HEK293 (cell line): ENCODE measurements around the gene KCTD15.

Experiments
- CTCF ChIA-PET: fragments of 350-600 bp; formaldehyde crosslinking; extraction: SDS; loops from one replicate; lab custom pipeline; 2021; ENCODE audit warnings: antibody characterized with exemption; lab: Yijun Ruan, JAX
- POLR2A ChIA-PET: fragments of 300-600 bp; formaldehyde crosslinking; extraction: SDS; loops from one replicate; lab custom pipeline; 2020; ENCODE audit warnings: antibody characterized with exemption, inconsistent platforms; lab: Yijun Ruan, JAX
- H3K27ac ChIP-seq: fragments of 200-500 bp; sonication (Bioruptor generic); 2 replicates; pipeline ENCODE4 v1.5.1; 2014; ENCODE audit warnings: low read depth, low read length, control low read depth, inconsistent platforms; ENCODE audit errors: extremely low read depth
- H3K36me3 ChIP-seq, 2 experiments: fragments of 200-500 bp in 1 of 2; sonication (Bioruptor generic) in 1 of 2; 1 replicate in 1 of 2; 2 replicates in 1 of 2; pipeline ENCODE4 v1.5.1; 2014 to 2017; ENCODE audit warnings: inconsistent platforms in 2 of 2, low read length in 2 of 2; ENCODE audit not compliant: control insufficient read depth in 2 of 2, insufficient read depth in 1 of 2
- H3K4me1 ChIP-seq: fragments of 200-500 bp; sonication (Bioruptor generic); 2 replicates; pipeline ENCODE4 v1.5.1; 2014; ENCODE audit warnings: mild to moderate bottlenecking, low read length, inconsistent platforms; ENCODE audit not compliant: control insufficient read depth, insufficient read depth
- H3K4me3 ChIP-seq: 2 replicates; pipeline ENCODE4 v1.5.1; 2011; ENCODE audit warnings: low read depth, mild to moderate bottlenecking, control low read depth, low read length, moderate library complexity
- H3K9me3 ChIP-seq: fragments of 200-500 bp; sonication (Bioruptor generic); 2 replicates; pipeline ENCODE4 v1.5.1; 2014; ENCODE audit warnings: low read depth, low read length, inconsistent platforms; ENCODE audit not compliant: control insufficient read depth, insufficient read depth
- KLF10 ChIP-seq: fragments of 450-650 bp; IDR thresholded peaks from 2 replicates; pipeline ENCODE4 v1.5.1; 2018; ENCODE audit warnings: missing biosample characterization, mild to moderate bottlenecking, missing genetic modification characterization
- KLF16 ChIP-seq: fragments of 450-650 bp; formaldehyde crosslinking; IDR thresholded peaks from 2 replicates; pipeline ENCODE4 v1.5.1; 2017; ENCODE audit warnings: missing biosample characterization, missing genetic modification characterization
- MEIS1 ChIP-seq: sonication (generic); formaldehyde crosslinking; IDR thresholded peaks from 2 replicates; pipeline ENCODE4 v1.8.1; 2022; ENCODE audit warnings: missing genetic modification reagents, mild to moderate bottlenecking, borderline replicate concordance
- PRDM1 ChIP-seq: fragments of 450-650 bp; formaldehyde crosslinking; IDR thresholded peaks from 2 replicates; pipeline ENCODE4; 2016; ENCODE audit warnings: missing biosample characterization, missing genetic modification characterization
- PRDM2 ChIP-seq: fragments of 450-650 bp; formaldehyde crosslinking; IDR thresholded peaks from 2 replicates; pipeline ENCODE4 v1.5.1; 2016; ENCODE audit warnings: missing biosample characterization, missing genetic modification characterization, borderline replicate concordance
- REST ChIP-seq: fragments of 450-650 bp; formaldehyde crosslinking; IDR thresholded peaks from 2 replicates; pipeline ENCODE4 v1.5.1; 2016; ENCODE audit warnings: missing biosample characterization, missing genetic modification characterization
- SETDB1 ChIP-seq: IDR thresholded peaks from one replicate; pipeline ENCODE4 v1.6.1; 2017; ENCODE audit warnings: mild to moderate bottlenecking, low read length, moderate library complexity, mixed read lengths; ENCODE audit not compliant: insufficient read length
- ZBTB1 ChIP-seq: fragments of 450-650 bp; formaldehyde crosslinking; IDR thresholded peaks from 2 replicates; pipeline ENCODE4 v1.5.1; 2016; ENCODE audit warnings: missing biosample characterization, missing genetic modification characterization
- ZBTB17 ChIP-seq: fragments of 450-650 bp; formaldehyde crosslinking; IDR thresholded peaks from 2 replicates; pipeline ENCODE4 v1.5.1; 2016; ENCODE audit warnings: missing biosample characterization, missing genetic modification characterization
- ZNF132 ChIP-seq: fragments of 450-650 bp; formaldehyde crosslinking; IDR thresholded peaks from 2 replicates; pipeline ENCODE4 v1.5.1; 2017; ENCODE audit warnings: missing biosample characterization, missing genetic modification characterization, borderline replicate concordance
- ZNF155 ChIP-seq: fragments of 450-650 bp; formaldehyde crosslinking; IDR thresholded peaks from 2 replicates; pipeline ENCODE4 v1.5.1; 2016; ENCODE audit warnings: missing biosample characterization, missing genetic modification characterization
- ZNF211 ChIP-seq: fragments of 450-650 bp; formaldehyde crosslinking; IDR thresholded peaks from 2 replicates; pipeline ENCODE4 v1.5.1; 2016; ENCODE audit warnings: low read depth, missing biosample characterization, missing genetic modification characterization
- ZNF23 ChIP-seq: fragments of 450-650 bp; formaldehyde crosslinking; IDR thresholded peaks from 2 replicates; pipeline ENCODE4 v1.5.1; 2016; ENCODE audit warnings: missing biosample characterization, missing genetic modification characterization, borderline replicate concordance
- ZNF280D ChIP-seq: fragments of 450-650 bp; formaldehyde crosslinking; IDR thresholded peaks from 2 replicates; pipeline ENCODE4 v1.5.1; 2016; ENCODE audit warnings: missing biosample characterization, missing genetic modification characterization
- ZNF292 ChIP-seq: fragments of 450-650 bp; formaldehyde crosslinking; IDR thresholded peaks from 2 replicates; pipeline ENCODE4 v1.5.1; 2016; ENCODE audit warnings: low read depth, missing biosample characterization, missing genetic modification characterization, borderline replicate concordance
- ZNF404 ChIP-seq: fragments of 450-650 bp; formaldehyde crosslinking; IDR thresholded peaks from 2 replicates; pipeline ENCODE4 v1.5.1; 2017; ENCODE audit warnings: missing biosample characterization, missing genetic modification characterization
- ZNF473 ChIP-seq: fragments of 450-650 bp; formaldehyde crosslinking; IDR thresholded peaks from 2 replicates; pipeline ENCODE4 v1.5.1; 2017; ENCODE audit warnings: missing biosample characterization, missing genetic modification characterization
- ZNF645 ChIP-seq: fragments of 450-650 bp; formaldehyde crosslinking; IDR thresholded peaks from 2 replicates; pipeline ENCODE4; 2016; ENCODE audit warnings: missing biosample characterization, missing genetic modification characterization
- ZSCAN18 ChIP-seq: fragments of 450-650 bp; formaldehyde crosslinking; IDR thresholded peaks from 2 replicates; pipeline ENCODE4 v1.5.1; 2016; ENCODE audit warnings: missing biosample characterization, missing genetic modification characterization

Gene KCTD15

GRCh38 chr19:33811246-33811645, 14.6 kb downstream of the KCTD15 start:
- Histone ChIP-seq H3K9me3 (no peaks in the 10 kb centered on the region), H3K4me1 (peaks cover 6% of the 10 kb centered on the region; the same call in 1 of the 2 replicates), H3K27ac (no peak overlapping the region), H3K36me3 (peaks cover 61 to 62% of the 10 kb centered on the region in 2 experiments), H3K4me3 (no peak overlapping the region)
- TF ChIP-seq SETDB1: no peak
- TF ChIP-seq ZNF211 (tag by site-specific recombination): no peak
- TF ChIP-seq ZNF473 (tag by site-specific recombination): no peak
- TF ChIP-seq ZNF292: no peak
- TF ChIP-seq ZNF645: no peak
- no peak for TF ChIP-seq ZBTB17 (tag by site-specific recombination)
- TF ChIP-seq ZNF155 (tag by site-specific recombination): no peak
- no peak for TF ChIP-seq PRDM2
- TF ChIP-seq REST: no peak
- no peak for TF ChIP-seq ZNF404 (tag by site-specific recombination)
- no peak for TF ChIP-seq ZBTB1 (tag by site-specific recombination)
- no peak for TF ChIP-seq MEIS1 (CRISPR knock-in tag)
- ChIA-PET CTCF (interaction anchor here (0.6 to 1.5 kb wide), 2 partner anchors 20 to 67 kb away, joined by 3 to 4 read pairs; no protein-coding TSS in a partner anchor), POLR2A (interaction anchor here (0.9 kb wide), 1 partner anchor 15 kb away, joined by 4 read pairs; the partner anchor contains the start of gene KCTD15)

- peaks cover 6% of the 10 kb centered on the region; the same call in 1 of the 2 replicates for H3K4me1 ChIP-seq
- ChIA-PET POLR2A (no interaction called here), CTCF (interaction anchor here (0.6 to 1.5 kb wide), 2 partner anchors 19 to 66 kb away, joined by 3 to 4 read pairs; no protein-coding TSS in a partner anchor)
- H3K4me3 ChIP-seq: no peak overlapping the region
- H3K36me3 ChIP-seq: peaks cover 54 to 56% of the 10 kb centered on the region in 2 experiments
- H3K9me3 ChIP-seq: no peaks in the 10 kb centered on the region
- H3K27ac ChIP-seq: no peak overlapping the region
- no peak for TF ChIP-seq KLF16 (tag by site-specific recombination)
- no peak for TF ChIP-seq KLF10 (tag by site-specific recombination)
- no peak for TF ChIP-seq ZSCAN18 (tag by site-specific recombination)
- TF ChIP-seq ZNF132 (tag by site-specific recombination): no peak
- no peak for TF ChIP-seq ZNF280D (tag by site-specific recombination)
- no peak for TF ChIP-seq ZNF292
- TF ChIP-seq ZNF23: no peak
- no peak for TF ChIP-seq PRDM1 (tag by site-specific recombination)
These were observed 15.2 kb downstream of the KCTD15 start for GRCh38 chr19:33811736-33812387.
